Astrocyte (in vitro differentiated cells and primary cell): ENCODE data around the gene PRKG2. TPM values are rescaled to one million over a fixed set of nuclear protein-coding genes. Genes with fewer than 3 reads are reported as not detected.

Experiments used
- DNase-seq: peaks from one replicate; pipeline ENCODE4 v3.0.0-alpha.2; 2010; ENCODE audit warnings: low read depth
- FAIRE-seq: peaks from 2 replicates; lab custom pipeline; 2011; peaks lifted over from hg19 to GRCh38; lab: Jason Lieb, UNC
- H2AFZ ChIP-seq: 2 replicates; pipeline ENCODE4 v1.6.0; 2012; ENCODE audit warnings: low read depth, low read length, inconsistent platforms
- H3K27ac ChIP-seq: 2 replicates; pipeline ENCODE4 v1.5.1; 2011; ENCODE audit warnings: low read depth, low read length, inconsistent platforms
- H3K27me3 ChIP-seq: 2 replicates; pipeline ENCODE4 v1.6.0; 2011; ENCODE audit warnings: low read length, inconsistent platforms; ENCODE audit not compliant: insufficient read depth
- H3K36me3 ChIP-seq: 2 replicates; pipeline ENCODE4 v1.5.1; 2011; ENCODE audit warnings: low read length, inconsistent platforms; ENCODE audit not compliant: insufficient read depth
- H3K4me1 ChIP-seq: 2 replicates; pipeline ENCODE4 v1.5.1; 2011; ENCODE audit warnings: low read length, inconsistent platforms; ENCODE audit not compliant: insufficient read depth
- H3K4me2 ChIP-seq: 2 replicates; pipeline ENCODE4 v1.6.0; 2012; ENCODE audit warnings: low read length, inconsistent platforms
- H3K4me3 ChIP-seq: 2 replicates; pipeline ENCODE4 v1.5.1; 2011; ENCODE audit warnings: low read depth, mild to moderate bottlenecking, low read length, inconsistent platforms; ENCODE audit not compliant: insufficient read depth
- H3K79me2 ChIP-seq: 2 replicates; pipeline ENCODE4 v1.6.0; 2012; ENCODE audit warnings: mild to moderate bottlenecking, low read length, inconsistent platforms; ENCODE audit not compliant: insufficient read depth
- H3K9ac ChIP-seq: 2 replicates; pipeline ENCODE4 v1.6.0; 2012; ENCODE audit warnings: mild to moderate bottlenecking, low read length, inconsistent platforms
- H3K9me3 ChIP-seq: 2 replicates; pipeline ENCODE4 v1.5.1; 2012; ENCODE audit warnings: low read depth, mild to moderate bottlenecking, low read length, inconsistent platforms; ENCODE audit not compliant: insufficient read depth
- H4K20me1 ChIP-seq: 2 replicates; pipeline ENCODE4 v1.6.0; 2012; ENCODE audit warnings: low read length, inconsistent platforms; ENCODE audit not compliant: insufficient read depth
- H3K27ac Mint-ChIP-seq: one replicate; pipeline ENCODE4 v1.8.0; 2021; ENCODE audit warnings: mild to moderate bottlenecking, mixed read lengths; ENCODE audit not compliant: unreplicated experiment
- H3K27me3 Mint-ChIP-seq: one replicate; pipeline ENCODE4 v1.8.0; 2021; ENCODE audit warnings: low read depth, mixed read lengths; ENCODE audit not compliant: unreplicated experiment
- H3K36me3 Mint-ChIP-seq: one replicate; pipeline ENCODE4 v1.8.0; 2021; ENCODE audit warnings: low read depth, mixed read lengths; ENCODE audit not compliant: unreplicated experiment
- H3K4me1 Mint-ChIP-seq: one replicate; pipeline ENCODE4 v1.8.0; 2021; ENCODE audit warnings: low read depth, mixed read lengths; ENCODE audit not compliant: unreplicated experiment
- H3K4me3 Mint-ChIP-seq: one replicate; pipeline ENCODE4 v1.8.0; 2021; ENCODE audit warnings: mild to moderate bottlenecking, moderate library complexity, mixed read lengths; ENCODE audit not compliant: unreplicated experiment
- H3K9me3 Mint-ChIP-seq: one replicate; pipeline ENCODE4 v1.8.0; 2021; ENCODE audit warnings: mild to moderate bottlenecking, mixed read lengths; ENCODE audit not compliant: unreplicated experiment
- EZH2 ChIP-seq: IDR thresholded peaks from 2 replicates; pipeline ENCODE4 v1.6.1; 2012; ENCODE audit warnings: mild to moderate bottlenecking, low read length, inconsistent platforms; ENCODE audit not compliant: insufficient read depth
- total RNA-seq: library from RNA; stranded (reverse); gene quantifications from 2 replicates; pipeline ENCODE4 v1.2.1, GENCODE V29; 2021
- TF ChIP-seq, protein P1 (sequence below): IDR thresholded peaks from 2 replicates; pipeline ENCODE4 v1.5.1; 2011; ENCODE audit warnings: low read depth, mild to moderate bottlenecking, inconsistent platforms, low read length, moderate library complexity; ENCODE audit not compliant: insufficient read depth

Gene PRKG2
- total RNA-seq, 1 donor from 2014 or later, result 0.23 TPM

- Histone ChIP-seq H3K9ac (no peak overlapping the region), H3K9me3 (no peaks in the 10 kb centered on the region), H3K4me1 (peaks cover 5% of the 10 kb centered on the region), H3K27me3 (no peaks in the 10 kb centered on the region), H4K20me1 (no peaks in the 10 kb centered on the region), H3K4me2 (no peak overlapping the region), H3K36me3 (no peaks in the 10 kb centered on the region), H2AFZ (no peak overlapping the region), H3K4me3 (no peak overlapping the region), H3K27ac (no peak overlapping the region), H3K79me2 (no peaks in the 10 kb centered on the region)
- no peak overlapping the region for H3K4me3 Mint-ChIP-seq
- no peaks in the 10 kb centered on the region for H3K9me3 Mint-ChIP-seq
- no peak for TF ChIP-seq EZH2
- TF ChIP-seq, protein P1, sequence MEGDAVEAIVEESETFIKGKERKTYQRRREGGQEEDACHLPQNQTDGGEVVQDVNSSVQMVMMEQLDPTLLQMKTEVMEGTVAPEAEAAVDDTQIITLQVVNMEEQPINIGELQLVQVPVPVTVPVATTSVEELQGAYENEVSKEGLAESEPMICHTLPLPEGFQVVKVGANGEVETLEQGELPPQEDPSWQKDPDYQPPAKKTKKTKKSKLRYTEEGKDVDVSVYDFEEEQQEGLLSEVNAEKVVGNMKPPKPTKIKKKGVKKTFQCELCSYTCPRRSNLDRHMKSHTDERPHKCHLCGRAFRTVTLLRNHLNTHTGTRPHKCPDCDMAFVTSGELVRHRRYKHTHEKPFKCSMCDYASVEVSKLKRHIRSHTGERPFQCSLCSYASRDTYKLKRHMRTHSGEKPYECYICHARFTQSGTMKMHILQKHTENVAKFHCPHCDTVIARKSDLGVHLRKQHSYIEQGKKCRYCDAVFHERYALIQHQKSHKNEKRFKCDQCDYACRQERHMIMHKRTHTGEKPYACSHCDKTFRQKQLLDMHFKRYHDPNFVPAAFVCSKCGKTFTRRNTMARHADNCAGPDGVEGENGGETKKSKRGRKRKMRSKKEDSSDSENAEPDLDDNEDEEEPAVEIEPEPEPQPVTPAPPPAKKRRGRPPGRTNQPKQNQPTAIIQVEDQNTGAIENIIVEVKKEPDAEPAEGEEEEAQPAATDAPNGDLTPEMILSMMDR, result no peak
- H3K36me3 Mint-ChIP-seq, result no peaks in the 10 kb centered on the region
- DNase-seq (peak; percentile 14), FAIRE-seq (no peak)
- no peaks in the 10 kb centered on the region for H3K4me1 Mint-ChIP-seq
- H3K27ac Mint-ChIP-seq, result no peak overlapping the region
- H3K27me3 Mint-ChIP-seq, result no peaks in the 10 kb centered on the region
Observed at GRCh38 chr4:81137446-81137845, 77.6 kb downstream of the PRKG2 start.

DNA sequence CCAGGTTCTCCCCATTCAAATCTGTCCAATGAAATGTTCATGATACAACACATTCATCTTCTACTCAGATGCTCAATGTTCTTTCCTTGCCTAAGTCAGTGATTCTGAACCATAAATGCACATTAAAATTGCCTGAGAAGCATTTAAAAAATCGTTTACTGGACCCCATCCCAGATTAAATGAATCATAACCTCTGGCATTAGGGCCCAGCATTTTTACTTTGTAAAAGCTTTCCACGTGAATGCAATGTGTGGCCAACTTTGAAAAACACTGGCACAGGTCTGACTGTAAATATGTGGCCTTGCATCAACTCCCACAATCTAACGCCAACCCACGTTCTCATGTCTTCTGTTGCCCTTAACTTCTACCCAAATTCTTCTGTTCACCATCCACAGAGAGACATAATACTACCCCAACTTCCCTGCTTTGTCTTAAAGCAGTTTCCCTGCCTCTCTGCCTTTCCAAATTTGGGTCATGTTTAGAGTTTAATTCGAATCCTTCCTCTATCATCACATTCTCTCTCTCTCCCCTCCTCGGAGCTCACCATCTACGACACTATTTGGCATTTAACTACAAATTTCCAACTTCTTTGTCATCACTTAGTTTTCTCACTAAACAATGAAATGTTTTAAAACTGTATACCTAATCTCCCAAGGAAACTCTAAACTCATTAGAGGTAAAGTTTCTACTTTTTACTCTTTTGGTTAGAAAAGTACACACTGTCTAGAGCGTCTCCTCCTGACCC, 78.7 kb downstream of the PRKG2 start:
- Histone ChIP-seq H3K27ac (peak overlapping the region; percentile 62), H2AFZ (peak overlapping the region; percentile 69), H3K4me3 (no peak overlapping the region), H4K20me1 (no peaks in the 10 kb centered on the region), H3K4me1 (peaks cover 5% of the 10 kb centered on the region), H3K9me3 (no peaks in the 10 kb centered on the region), H3K27me3 (no peaks in the 10 kb centered on the region), H3K9ac (peak overlapping the region; percentile 44), H3K4me2 (peak overlapping the region; percentile 67), H3K36me3 (no peaks in the 10 kb centered on the region), H3K79me2 (no peaks in the 10 kb centered on the region)
- Mint-ChIP-seq H3K9me3 (no peaks in the 10 kb centered on the region), H3K4me3 (no peak overlapping the region), H3K27me3 (no peaks in the 10 kb centered on the region), H3K27ac (no peak overlapping the region), H3K4me1 (no peaks in the 10 kb centered on the region), H3K36me3 (no peaks in the 10 kb centered on the region)
- TF ChIP-seq EZH2, result no peak
- TF ChIP-seq, protein P1, result no peak
- DNase-seq, result peak; percentile 94
- FAIRE-seq, result peak; percentile 65

DNA sequence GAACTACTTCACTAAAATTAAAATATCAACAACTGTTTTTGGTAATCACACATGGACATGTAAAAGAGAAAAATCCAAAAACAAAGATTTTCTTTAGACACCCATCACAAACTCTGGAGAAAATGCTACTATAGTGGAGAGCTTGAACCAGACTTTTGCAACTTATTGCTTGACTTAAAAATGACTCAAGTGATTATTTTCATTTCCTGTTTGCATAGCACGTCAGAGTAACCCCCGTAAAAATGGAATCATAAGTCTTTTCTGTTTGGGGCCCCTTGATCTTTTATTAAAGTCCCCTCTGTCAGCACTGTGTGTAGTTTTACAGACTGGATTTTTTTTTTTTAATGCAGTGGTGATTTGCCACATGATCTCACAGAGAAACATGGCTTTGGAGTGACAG, 79.5 kb downstream of the PRKG2 start:
- peak overlapping the region; percentile 67 for H3K4me2 ChIP-seq
- Mint-ChIP-seq H3K4me1 (no peaks in the 10 kb centered on the region), H3K36me3 (no peaks in the 10 kb centered on the region), H3K9me3 (no peaks in the 10 kb centered on the region), H3K4me3 (no peak overlapping the region), H3K27me3 (no peaks in the 10 kb centered on the region), H3K27ac (no peak overlapping the region)
- no peaks in the 10 kb centered on the region for H3K79me2 ChIP-seq
- H3K27ac ChIP-seq, result no peak overlapping the region
- no peaks in the 10 kb centered on the region for H3K9me3 ChIP-seq
- H3K4me1 ChIP-seq, result peaks cover 5% of the 10 kb centered on the region
- H3K36me3 ChIP-seq, result no peaks in the 10 kb centered on the region
- DNase-seq (peak; percentile 4), FAIRE-seq (no peak)
- H3K4me3 ChIP-seq, result no peak overlapping the region
- no peak overlapping the region for H3K9ac ChIP-seq
- H4K20me1 ChIP-seq, result no peaks in the 10 kb centered on the region
- TF ChIP-seq EZH2, result no peak
- TF ChIP-seq, protein P1, result no peak
- no peaks in the 10 kb centered on the region for H3K27me3 ChIP-seq
- no peak overlapping the region for H2AFZ ChIP-seq
